Renal pelvis (tissue), 4 donors: ENCODE data around the gene EIF3B. TPM values are rescaled to one million over a fixed set of nuclear protein-coding genes. Genes with fewer than 3 reads are reported as not detected.

Experiments
- DNase-seq: peaks from one replicate; pipeline ENCODE4 v3.0.0-alpha.2; 2013
- polyA plus RNA-seq, 3 donors: library from polyadenylated mRNA; unstranded; fragments of 120-200 nt; gene quantifications; one replicate each; pipeline ENCODE4 v1.2.1, GENCODE V29; 2013; ENCODE audit not compliant: insufficient read length in 3 of 3

Gene EIF3B
- polyA plus RNA-seq, 3 donors: 147 to 174 (median 155) TPM

GRCh38 chr7:2417981-2418481, 63.4 kb downstream of the EIF3B start:
- no peak for DNase-seq

- no peak for DNase-seq
These were observed 65.7 kb downstream of the EIF3B start for GRCh38 chr7:2420216-2420933.

- DNase-seq: no peak
These were observed 67.3 kb downstream of the EIF3B start for GRCh38 chr7:2421943-2422310.

GRCh38 chr7:2425749-2426148, 71.1 kb downstream of the EIF3B start:
- no peak for DNase-seq

Other genes with a start within 250 kb of the EIF3B start
- 10 to 100 TPM; 27.0 to 27.6 (median 27.3) TPM for gene MAD1L1, start 121.9 kb upstream of the EIF3B start, polyA plus RNA-seq
- gene MRM2, start 112.6 kb upstream of the EIF3B start, polyA plus RNA-seq: 10 to 100 TPM; 37.9 to 39.6 (median 39.0) TPM
- gene NUDT1, start 112.6 kb upstream of the EIF3B start, polyA plus RNA-seq: 10 to 100 TPM; 24.0 to 26.9 (median 25.4) TPM
- 10 to 100 TPM; 40.7 to 46.2 (median 44.3) TPM for gene SNX8, start 40.4 kb upstream of the EIF3B start, polyA plus RNA-seq
- gene CHST12, start 48.8 kb downstream of the EIF3B start, polyA plus RNA-seq: 10 to 100 TPM; 13.0 to 15.4 (median 14.0) TPM
- gene GRIFIN, start 121.6 kb downstream of the EIF3B start, polyA plus RNA-seq: under 1 TPM in 2 of 3 donors, not detected in 1; 0.31 to 0.36 TPM
- 10 to 100 TPM; 37.7 to 40.2 (median 40.0) TPM for gene LFNG, start 164.9 kb downstream of the EIF3B start, polyA plus RNA-seq
- gene BRAT1, start 200.7 kb downstream of the EIF3B start, polyA plus RNA-seq: 10 to 100 TPM; 30.2 to 42.4 (median 40.8) TPM
- gene IQCE, start 204.2 kb downstream of the EIF3B start, polyA plus RNA-seq: 10 to 100 TPM; 22.3 to 28.8 (median 26.4) TPM